ENCODE data around the gene YTHDF1. TPM values are rescaled to one million over a fixed set of nuclear protein-coding genes. Genes with fewer than 3 reads are reported as not detected.

Gene YTHDF1
- total RNA-seq, 6 experiments from 2014 or later, result 35.4 to 40.0 (median 37.2) TPM

DNA sequence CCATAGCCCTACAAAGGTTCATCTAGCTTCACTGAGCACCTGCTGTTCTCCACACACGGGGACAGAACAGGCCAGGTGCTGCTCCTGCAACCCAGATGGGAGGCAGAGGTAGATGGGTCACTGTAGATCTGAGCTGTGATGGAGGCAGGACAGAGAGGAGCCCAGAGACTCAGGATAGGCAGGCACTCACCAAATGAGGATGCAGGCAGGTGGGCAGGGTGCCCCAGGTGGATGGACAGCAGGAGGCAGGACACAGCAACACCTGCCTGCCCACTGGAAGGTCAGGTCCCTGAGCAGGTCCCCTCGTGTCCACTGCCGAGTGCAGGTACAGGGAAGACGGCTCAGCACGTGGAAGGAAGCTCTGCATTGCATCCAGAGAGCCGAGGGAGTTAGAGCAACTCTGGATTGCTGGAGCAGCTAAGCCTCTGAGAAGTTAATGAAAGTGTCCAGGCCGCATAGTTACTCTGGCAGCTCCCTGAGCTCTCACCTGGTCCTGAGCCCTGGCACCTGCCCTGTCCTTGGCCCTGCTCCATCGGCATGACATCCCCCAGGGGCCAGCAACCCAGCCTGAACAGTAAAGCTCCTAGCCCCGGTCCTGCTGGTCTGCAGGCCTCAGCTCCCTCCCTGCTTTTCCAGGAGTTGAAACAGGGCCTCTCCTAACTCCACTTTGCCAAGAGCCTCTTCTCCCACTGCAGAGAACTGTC lies 4.9 kb upstream of the YTHDF1 start:
- no peaks in the 10 kb centered on the region for H3K36me3 Mint-ChIP-seq (ENCODE audit: low read depth)
- no peak overlapping the region for H3K4me3 Mint-ChIP-seq
- TF ChIP-seq, protein P1, sequence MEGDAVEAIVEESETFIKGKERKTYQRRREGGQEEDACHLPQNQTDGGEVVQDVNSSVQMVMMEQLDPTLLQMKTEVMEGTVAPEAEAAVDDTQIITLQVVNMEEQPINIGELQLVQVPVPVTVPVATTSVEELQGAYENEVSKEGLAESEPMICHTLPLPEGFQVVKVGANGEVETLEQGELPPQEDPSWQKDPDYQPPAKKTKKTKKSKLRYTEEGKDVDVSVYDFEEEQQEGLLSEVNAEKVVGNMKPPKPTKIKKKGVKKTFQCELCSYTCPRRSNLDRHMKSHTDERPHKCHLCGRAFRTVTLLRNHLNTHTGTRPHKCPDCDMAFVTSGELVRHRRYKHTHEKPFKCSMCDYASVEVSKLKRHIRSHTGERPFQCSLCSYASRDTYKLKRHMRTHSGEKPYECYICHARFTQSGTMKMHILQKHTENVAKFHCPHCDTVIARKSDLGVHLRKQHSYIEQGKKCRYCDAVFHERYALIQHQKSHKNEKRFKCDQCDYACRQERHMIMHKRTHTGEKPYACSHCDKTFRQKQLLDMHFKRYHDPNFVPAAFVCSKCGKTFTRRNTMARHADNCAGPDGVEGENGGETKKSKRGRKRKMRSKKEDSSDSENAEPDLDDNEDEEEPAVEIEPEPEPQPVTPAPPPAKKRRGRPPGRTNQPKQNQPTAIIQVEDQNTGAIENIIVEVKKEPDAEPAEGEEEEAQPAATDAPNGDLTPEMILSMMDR (IDR thresholded peaks at IDR 0.05), result no peak
- H3K27ac Mint-ChIP-seq, result no peak overlapping the region
- H3K4me1 Mint-ChIP-seq (ENCODE audit: low read depth), result peaks cover 17% of the 10 kb centered on the region
- DNase-seq, result no peak
- no peaks in the 10 kb centered on the region for H3K9me3 Mint-ChIP-seq
- peaks cover 17% of the 10 kb centered on the region for H3K27me3 Mint-ChIP-seq (ENCODE audit: insufficient read depth)

DNA sequence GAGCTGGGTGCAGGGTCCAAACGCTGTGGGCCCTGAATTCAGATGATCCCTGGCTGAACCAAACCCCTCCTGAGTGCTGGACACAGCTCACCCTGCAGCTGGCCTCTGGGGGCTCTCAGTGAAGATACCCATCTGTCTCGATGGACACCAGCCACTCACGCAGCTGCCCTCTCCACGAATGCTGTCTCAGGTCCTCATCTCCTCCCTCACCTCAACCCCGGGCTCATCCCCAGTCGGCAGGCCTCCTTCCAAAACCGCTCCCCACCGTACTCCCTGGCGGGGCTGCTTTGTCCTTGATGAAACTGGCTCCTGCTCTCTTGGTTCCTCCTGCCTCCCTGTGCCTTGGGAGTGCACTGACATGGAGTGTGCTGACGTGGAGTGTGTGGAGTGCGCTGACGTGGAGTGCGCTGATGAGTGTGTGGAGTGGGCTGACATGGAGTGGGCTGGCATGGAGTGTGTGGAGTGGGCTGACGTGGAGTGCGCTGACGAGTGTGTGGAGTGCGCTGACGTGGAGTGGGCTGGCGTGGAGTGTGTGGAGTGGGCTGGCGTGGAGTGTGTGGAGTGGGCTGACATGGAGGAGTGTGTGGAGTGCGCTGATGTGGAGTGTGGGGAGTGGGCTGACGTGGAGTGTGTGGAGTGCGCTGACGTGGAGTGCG lies 4.1 kb upstream of the YTHDF1 start:
- DNase-seq, result no peak
- no peak overlapping the region for H3K4me3 Mint-ChIP-seq
- no peaks in the 10 kb centered on the region for H3K9me3 Mint-ChIP-seq
- TF ChIP-seq, protein P1 (IDR thresholded peaks at IDR 0.05), result no peak
- no peak overlapping the region for H3K27ac Mint-ChIP-seq
- H3K27me3 Mint-ChIP-seq (ENCODE audit: insufficient read depth), result peaks cover 17% of the 10 kb centered on the region
- H3K4me1 Mint-ChIP-seq (ENCODE audit: low read depth), result peaks cover 16% of the 10 kb centered on the region
- H3K36me3 Mint-ChIP-seq (ENCODE audit: low read depth), result peaks cover 4% of the 10 kb centered on the region; the same call in 1 of the 2 replicates

DNA sequence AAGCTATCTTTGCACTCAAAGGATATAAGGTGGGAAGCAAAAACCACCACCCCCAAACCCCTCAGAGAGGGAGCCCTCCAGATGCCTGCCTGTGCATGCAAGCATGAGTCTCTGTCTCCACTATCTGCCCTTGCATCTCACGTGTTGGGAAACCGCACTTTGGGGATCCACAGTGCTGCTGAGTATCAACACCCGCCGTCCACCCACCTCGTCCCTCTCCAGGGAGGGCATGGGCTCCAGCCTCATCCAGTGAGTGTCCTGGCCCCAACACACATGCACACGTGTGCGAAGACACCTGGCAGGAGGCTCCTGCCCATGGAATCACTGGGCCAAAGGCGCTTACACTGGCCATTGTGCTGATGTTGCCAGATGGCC lies 3.5 kb upstream of the YTHDF1 start:
- H3K9me3 Mint-ChIP-seq, result no peaks in the 10 kb centered on the region
- TF ChIP-seq, protein P1 (IDR thresholded peaks at IDR 0.05), result no peak
- peaks cover 17% of the 10 kb centered on the region for H3K27me3 Mint-ChIP-seq (ENCODE audit: insufficient read depth)
- peaks cover 10% of the 10 kb centered on the region for H3K36me3 Mint-ChIP-seq (ENCODE audit: low read depth)
- no peak for DNase-seq
- H3K27ac Mint-ChIP-seq, result no peak overlapping the region
- no peak overlapping the region for H3K4me3 Mint-ChIP-seq
- peaks cover 16% of the 10 kb centered on the region for H3K4me1 Mint-ChIP-seq (ENCODE audit: low read depth)

DNA sequence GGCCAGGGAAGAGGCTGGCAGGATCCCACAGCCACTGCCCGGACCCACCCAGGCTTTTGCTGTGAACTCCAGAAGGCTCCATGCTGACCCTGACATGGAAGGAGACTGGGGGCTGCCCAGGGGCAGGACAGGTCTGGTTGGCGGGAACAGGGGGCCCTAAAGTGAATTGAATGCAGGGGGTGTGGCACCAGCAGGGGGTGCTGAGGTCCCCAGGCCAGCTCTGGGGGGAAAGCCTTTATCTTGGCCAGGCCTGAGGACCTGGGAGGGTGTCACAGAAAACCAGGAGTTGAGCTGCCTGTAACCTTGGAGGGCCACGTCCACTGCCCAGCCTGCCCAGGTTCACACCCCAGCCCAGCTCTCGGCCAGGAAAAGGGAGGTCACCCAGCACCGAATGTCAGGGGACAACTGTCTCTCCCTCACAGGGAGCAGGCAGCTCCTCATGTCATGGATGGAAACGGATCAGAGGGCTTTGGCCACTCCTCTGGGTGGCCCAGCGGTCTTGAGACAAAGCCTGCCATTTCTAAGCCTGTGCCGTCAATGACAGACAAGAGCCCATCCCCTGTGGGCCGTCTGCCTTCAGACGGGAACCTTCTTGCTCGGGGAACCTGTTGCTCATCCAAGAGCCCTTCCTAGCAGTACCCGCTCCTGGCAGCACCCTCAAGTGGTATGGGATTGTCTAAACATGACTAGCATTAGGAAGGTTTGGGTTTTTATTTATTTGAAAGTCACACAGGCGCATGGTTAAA lies 2.9 kb upstream of the YTHDF1 start:
- Mint-ChIP-seq H3K36me3 (ENCODE audit: low read depth) (peaks cover 15% of the 10 kb centered on the region), H3K27ac (no peak overlapping the region), H3K27me3 (ENCODE audit: insufficient read depth) (peaks cover 17% of the 10 kb centered on the region), H3K4me3 (no peak overlapping the region), H3K4me1 (ENCODE audit: low read depth) (peaks cover 19% of the 10 kb centered on the region), H3K9me3 (no peaks in the 10 kb centered on the region)
- DNase-seq, result no peak
- TF ChIP-seq, protein P1 (IDR thresholded peaks at IDR 0.05), result peak; percentile 42; the same call in 1 of the 2 replicates

DNA sequence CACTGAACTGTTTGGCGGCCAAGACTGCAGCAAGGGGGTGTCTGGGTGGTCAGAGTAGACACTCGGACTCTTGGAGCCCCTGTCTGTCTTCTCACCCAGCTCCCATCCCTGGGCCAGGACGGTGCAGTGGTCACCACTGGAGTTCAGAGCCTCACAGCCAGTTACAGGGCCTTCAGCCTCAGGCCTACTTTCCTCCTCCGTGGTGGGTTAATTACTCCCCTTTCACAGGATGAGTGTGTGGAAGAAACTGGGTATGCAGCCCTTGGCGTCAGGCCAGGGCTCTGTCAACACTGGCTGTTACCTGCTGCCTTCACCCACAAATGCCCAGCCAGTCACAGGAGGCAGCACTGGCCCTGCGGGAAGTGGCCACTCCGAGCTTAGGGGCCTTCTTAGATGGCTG lies 1.8 kb upstream of the YTHDF1 start:
- Mint-ChIP-seq H3K4me3 (no peak overlapping the region), H3K27me3 (ENCODE audit: insufficient read depth) (peaks cover 17% of the 10 kb centered on the region), H3K9me3 (no peaks in the 10 kb centered on the region), H3K27ac (no peak overlapping the region), H3K36me3 (ENCODE audit: low read depth) (peaks cover 24% of the 10 kb centered on the region), H3K4me1 (ENCODE audit: low read depth) (peaks cover 30% of the 10 kb centered on the region)
- TF ChIP-seq, protein P1 (IDR thresholded peaks at IDR 0.05), result no peak
- no peak for DNase-seq
